HG03280 (cell line): ENCODE data around the gene LRMDA.

Source experiments
- ATAC-seq: cut with Tn5 transposase; IDR thresholded peaks from one replicate; pipeline ENCODE4 v1.9.1; 2021; ENCODE audit warnings: mild to moderate bottlenecking, moderate library complexity; ENCODE audit not compliant: unreplicated experiment

Gene LRMDA

DNA sequence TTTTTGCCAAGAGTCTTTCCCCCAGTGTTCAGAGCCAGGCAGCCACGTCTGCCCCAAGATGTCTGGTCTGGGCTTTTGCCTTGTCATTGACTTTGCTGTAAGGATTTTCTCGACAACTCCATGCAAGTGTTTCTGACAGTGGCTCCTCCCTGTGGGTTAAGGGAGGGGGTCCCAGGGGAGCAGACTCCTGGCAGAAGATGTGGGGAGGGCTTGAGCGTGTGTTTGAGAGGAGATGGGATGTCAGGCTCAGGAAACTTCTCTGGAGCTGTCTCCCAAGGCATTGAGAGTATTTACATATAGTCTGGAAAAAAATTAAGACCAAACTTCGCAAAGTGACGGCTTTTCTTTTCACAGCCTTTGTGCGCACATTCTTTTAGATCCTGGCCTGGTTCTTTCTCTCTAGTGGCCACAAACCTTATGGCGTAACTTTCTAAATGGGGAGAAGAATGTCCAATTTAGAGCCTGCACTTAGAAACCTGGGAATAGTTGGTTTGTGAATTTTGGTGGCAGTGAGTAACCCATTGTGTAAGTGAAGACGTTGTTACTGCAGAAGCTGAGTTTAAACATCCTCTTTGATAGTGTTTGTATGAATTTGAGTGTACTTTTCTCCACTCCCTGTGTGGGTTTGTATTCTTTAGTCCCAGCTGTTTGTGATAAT, 201.5 kb downstream of the LRMDA start:
- ATAC-seq: no peak

DNA sequence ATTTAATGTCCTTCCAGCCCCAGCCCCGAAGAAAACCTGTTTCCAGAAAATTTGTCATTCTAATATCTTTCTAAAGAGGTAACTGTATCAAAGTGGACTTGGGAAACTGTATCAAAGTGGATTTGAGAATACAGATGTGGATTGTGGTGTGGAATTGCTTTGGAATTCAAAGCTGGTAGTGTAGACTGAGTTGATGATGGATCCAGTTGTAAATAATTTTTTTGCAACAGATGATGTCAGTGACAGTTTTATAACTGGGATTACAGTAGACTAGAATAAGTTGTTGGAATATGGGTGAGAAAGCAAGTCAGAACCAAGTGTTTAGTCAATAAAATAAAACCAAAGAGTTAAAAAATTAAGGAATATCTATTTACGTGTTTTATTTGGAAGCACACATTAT, 202.1 kb downstream of the LRMDA start:
- ATAC-seq: no peak

DNA sequence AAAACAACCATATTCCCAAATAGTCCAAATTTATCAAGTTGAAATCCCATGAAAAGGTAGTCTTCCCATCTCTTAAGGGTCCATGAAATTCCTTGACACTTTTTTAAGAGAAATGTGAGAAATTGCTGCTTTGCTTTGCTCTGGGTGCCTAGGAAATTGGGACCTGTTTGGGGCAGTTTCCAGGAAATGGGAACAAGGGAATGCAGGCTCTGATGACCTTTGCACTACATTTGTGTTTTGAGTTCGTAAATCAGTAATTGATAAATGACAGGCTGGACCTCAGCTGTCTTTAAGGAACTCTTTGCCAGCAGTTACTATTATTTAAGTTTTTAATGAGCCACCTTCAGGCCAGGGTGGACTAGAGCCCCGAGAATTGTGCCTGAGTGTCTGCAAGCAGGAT, 203.5 kb downstream of the LRMDA start:
- ATAC-seq: no peak

DNA sequence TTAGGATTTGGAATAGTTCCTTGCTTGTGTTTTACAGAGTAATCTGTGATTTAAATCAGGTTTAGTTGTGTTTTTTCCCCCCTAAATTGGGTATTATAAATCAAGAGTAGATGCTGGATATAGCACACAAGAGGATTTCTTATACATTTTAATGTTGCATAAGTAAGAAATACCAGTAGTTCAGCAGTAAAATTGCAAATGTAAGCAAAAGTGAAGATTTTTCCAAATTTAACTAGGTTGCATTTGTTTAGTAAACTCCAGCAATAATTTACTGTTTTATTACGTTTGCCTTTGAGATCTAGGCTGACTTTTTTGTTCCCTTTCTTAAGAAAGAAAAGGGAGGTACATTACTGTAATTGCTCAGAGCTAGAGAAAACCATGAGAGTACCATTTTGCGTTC, 207.3 kb downstream of the LRMDA start:
- ATAC-seq: no peak

DNA sequence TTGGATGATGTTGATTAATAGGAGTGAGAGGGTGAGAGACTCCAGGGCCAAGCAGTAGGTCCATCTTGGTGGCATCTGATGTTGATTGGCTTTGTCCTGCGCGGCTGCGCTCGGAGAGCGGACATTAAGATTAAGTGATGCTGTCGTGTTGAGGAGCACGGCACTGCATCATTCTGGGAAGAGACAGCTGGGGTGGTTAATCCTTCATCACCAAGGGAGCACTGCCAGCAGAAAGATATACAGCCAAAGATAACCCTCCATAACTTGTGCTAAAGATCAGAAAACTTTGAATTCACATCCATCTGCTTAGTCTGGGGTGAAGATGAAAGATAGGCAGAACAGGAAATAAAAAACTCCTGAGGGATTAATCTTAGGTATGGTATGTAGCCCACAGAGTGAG, 208.3 kb downstream of the LRMDA start:
- ATAC-seq: no peak

DNA sequence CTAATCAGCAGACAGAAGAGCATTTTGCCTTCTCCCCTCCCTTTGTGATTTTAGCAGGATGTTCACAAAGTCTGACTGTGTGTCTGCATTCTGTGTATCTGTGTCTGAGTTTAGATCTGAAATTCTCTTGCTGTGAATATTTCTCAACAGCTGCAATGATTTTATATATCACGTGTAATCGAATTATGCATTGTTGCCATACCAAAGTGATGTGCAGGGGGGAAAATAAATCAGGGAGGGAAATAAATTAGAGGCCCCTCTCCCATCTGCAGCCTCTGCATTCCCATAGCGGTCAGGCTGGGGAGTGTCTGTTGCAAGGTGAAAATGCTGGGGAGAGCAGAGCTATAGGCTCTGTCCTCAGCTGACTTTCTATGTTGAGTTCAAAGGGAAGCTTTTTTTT, 209.0 kb downstream of the LRMDA start:
- ATAC-seq: no peak

DNA sequence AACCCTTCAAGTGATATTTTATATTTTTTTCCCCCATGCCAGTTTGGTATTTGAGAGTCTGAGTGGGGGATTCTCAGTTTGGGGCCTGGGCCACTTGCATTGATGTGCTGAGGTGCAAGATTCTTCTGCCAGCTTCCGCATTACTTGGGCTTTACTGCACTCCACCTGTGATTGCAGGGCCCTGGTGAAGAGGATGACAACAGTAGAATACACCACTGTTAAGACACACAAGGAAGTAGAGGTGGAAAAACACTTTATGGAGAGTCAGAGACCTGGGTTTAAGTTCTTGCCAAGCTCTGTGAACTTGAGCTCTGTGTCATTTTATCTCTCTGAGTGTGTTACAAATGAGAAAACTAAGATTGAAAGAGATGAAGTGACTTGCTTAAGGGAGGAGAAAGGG, 209.4 kb downstream of the LRMDA start:
- no peak for ATAC-seq

DNA sequence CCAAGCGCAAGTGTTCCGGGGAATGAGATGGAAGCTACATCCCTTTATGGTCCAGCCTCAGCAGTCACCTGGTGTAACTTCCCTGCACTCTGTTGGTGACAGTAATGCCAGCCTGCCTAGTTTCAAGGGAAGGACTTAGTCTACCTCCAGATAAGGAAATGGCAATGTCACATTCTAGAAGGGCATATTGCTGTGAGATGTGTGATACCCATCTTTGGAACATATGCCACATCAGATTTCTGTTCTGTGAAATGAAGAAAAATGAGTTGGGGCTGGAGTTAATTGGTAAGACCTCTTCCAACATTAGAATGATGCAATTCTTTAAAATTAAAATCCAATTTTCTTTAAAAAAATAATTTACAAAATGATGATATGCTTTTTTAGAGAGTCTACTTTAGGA, 212.0 kb downstream of the LRMDA start:
- no peak for ATAC-seq

DNA sequence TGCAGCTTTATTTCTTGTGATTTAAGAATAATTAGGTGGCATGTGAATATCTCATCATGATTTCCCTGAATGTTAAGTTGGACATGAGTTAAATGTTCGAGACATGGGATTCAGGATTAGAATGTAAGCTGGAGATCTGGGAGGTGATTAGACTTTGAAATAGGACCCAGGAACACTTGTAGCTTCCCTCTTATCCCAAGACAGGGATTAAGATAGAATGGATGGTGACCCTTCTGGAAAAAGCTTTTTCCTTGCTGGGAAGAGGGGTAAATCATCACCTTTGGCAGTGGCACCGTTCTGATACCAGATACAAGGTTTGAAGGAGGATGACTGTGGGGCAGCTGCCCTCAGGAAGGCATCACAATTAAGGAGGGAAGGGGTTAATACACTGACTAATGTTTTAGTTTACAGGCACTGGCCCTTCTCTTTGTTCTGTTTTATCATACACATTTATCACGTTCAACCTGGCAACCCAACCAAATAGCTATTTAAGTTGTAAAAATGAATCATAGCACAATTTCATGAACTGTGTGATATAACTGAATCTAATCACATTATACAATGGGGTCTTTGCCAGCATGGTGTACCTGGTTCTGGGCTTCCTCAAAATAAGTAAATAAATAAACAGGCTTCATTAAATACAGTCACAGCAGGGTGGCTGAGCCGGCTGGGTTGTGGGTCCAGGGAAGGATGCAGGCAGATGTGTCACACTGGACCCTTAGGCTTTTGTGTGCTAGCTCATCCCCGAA, 212.7 kb downstream of the LRMDA start:
- ATAC-seq: no peak

DNA sequence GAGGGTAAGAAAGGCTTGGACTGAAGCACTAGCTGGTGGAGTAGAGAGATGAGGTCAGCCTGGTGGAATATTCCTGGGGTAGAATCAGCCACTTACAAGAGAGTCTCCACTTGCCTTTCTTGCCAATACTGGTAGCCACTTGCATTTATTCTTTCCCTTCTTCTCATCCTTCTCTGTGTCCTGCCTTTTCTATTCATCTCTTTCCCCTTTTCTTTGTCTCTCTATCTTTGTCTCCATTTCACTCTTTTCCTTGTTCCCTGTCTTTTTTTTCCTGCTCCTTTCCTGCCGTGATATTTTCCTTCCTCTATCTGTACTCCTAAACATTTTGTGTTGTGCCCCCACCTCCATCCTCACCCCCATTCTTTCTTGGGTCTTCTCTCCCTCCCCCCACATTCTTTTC, 214.3 kb downstream of the LRMDA start:
- no peak for ATAC-seq

DNA sequence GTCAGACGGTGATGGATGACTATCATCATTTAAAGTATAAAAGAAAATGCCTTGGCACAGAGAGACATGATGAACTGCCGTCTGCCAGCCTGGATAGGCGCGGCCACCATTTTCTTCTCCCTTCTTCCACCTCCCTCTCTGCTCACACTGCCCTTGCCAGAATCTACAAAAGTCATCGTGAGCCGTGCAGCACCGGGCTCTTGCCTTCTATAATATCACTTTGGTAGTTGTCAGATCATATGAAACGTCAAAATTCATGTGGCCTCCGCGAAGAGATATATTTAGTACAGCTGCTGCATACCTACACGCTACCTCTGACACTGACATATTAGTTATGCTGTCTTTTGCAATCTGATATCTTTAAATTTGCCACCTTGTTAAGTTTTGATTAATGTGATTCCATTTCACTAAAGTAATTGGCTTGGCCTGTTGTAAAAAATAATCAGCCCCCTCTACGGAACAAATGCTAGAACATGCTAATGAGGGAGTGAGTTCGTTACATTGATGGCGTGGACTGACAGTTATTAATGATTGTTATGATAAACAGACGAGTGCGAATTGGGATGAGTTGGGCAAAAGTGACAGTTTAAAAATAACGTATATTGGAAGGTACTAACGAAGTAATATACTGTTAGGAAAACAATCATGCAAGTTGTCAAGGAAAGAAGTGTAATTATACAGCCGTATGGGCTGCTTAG, 214.9 kb downstream of the LRMDA start:
- ATAC-seq: no peak

DNA sequence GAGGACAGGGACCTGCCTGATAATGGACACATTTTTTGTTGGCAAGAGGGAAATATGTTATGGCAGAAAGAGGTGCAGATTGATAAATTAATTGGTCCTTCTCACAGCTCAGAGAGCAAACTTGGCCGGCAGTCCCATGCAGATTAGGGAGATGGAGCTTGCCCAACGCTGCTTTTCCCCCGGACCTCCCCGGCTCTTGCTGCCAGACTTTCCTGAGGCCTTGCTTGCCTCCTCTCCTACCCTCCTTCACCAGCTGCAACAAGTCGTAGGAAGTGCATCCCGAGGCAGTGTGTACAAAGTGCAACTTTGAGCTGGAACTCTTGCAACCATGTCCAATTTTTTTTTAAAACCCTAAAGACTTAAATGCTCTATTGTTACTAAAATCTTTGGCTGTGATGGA, 215.5 kb downstream of the LRMDA start:
- ATAC-seq: no peak

DNA sequence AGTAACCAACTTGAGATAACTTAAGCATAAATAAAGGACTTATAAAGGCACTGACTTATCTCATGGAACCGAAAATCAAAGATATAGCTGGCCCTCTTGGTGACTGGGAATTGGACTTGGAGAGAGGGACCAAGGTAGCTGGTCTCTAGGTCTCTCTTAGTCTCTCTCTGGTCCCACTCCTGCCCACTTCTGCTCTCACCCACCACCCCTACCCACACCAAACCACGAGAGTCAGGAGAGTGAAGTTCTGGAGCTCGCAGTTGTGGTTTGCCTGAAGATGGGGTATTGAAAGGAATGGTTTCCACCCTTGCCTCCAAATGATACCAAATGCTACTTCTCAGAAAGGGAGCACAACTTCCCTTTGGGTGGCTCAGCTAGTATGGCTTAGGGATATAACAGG, 216.3 kb downstream of the LRMDA start:
- no peak for ATAC-seq

DNA sequence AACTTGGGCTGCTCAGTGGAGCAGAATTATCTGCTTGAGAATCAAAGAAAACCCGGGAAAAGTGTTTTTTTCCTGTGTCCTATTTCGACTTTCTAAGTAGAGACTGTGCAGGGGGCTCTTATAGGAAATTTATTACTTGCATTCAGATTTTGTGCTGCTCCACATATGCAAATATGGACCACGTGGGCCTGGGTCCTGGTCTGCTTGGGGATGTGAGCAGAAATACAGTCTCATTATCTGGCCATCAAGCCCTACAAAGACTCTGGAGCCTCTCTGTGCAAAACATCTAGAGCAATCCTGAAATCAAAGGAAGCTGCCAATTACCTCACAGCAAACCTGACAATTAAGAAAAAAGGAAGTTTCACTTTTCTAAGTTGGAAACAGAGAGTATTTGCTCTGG, 216.9 kb downstream of the LRMDA start:
- no peak for ATAC-seq

DNA sequence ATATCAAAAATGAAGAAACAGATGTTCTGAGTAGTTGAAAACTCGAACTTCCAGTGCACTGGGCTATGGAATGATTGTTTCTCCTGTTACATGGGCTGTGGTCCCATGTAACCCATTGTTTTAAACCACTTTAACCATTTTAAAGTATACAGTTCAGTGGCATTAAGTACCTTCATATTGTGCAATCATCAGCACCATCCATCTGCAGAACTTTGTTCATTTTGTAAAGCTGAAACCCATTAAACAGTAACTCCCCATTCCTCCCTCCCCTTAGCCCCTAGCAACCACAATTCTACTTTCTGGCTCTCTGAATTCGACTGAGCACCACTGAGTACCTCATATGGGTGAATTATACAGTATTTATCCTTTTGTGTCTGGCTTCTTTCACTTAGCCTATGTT, 217.4 kb downstream of the LRMDA start:
- no peak for ATAC-seq

DNA sequence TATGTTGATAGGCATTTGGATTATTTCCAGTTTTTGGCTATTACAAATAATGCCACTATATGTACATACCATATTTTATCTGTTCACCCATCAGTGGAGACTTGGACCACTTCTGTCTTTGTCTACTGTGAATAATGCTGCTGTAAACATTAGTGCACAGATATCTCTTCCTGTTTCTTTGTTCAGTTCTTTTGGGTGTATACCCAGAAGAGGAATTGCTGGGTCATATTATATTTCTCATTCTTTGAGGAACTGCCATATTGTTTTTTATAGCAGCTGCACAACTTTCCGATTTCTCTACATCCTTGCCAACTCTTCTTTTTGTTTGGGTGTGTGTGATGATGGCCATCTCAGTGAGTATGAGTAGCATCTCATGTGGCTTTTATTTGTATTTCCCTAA, 218.0 kb downstream of the LRMDA start:
- no peak for ATAC-seq

DNA sequence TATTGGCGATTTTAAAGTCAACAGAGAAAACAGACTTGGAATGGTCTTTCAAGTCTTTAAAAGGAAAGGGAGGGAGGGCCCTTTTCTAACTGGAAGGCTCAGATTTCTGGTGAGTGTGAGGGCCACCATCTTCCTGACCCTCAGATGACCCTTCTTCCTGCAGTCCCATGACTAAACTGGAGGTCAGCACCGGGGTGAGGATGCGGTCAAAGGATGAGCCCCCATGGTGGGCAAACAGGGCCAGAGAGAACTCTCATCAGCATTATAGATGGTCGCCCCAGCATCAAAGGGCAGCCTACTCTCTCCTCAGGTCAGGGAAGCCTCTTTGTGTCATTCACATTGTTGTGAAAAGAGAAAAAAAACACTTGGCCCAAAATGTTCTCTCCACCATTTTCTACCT, 219.2 kb downstream of the LRMDA start:
- no peak for ATAC-seq

DNA sequence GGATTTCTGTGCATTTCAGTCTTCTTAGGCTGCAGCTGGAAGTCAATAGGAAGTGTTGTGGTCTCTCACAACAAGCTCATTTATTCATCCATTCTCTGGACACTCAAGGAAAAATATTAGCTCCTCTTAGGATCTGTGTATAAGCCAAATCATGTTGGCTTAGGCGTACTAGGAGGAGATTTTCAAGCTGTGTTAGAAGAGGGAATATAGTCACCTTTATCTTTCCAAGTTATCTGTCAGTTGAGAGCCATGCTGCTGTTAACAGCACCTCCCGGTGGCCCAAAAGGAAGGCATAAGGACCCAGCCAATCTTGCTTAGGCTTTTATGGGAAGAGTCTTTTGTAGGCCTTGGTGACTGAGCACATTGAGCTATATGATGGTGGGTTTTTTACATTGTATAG, 220.0 kb downstream of the LRMDA start:
- no peak for ATAC-seq

DNA sequence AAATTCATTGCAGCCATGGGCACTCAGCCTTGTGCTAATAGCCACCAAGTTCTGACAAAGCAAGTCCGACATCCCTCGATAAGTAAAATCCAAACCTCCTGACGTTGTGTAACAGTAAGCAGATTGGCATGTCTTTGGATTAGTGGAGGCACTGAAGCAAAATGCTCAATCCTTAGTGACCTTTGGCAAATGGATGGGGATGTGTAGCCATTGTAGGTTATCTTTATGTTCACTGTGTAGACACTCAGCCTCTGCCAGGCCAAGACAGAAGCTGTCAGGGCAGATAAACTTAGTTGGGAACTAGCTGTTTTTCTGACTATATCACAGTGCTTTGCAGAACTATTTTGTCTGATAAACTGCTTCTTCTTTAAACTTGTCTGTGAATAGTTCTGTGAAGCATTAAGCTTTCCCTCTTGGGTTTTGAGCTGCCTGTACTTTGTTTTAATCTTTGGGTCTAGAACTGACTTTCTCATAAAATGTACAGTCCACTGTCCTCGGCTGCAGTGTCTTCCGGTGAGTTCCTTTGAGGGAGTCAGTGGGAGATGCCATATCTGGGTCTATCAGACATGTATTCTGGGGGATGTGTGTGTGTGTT, 220.8 kb downstream of the LRMDA start:
- ATAC-seq: no peak

DNA sequence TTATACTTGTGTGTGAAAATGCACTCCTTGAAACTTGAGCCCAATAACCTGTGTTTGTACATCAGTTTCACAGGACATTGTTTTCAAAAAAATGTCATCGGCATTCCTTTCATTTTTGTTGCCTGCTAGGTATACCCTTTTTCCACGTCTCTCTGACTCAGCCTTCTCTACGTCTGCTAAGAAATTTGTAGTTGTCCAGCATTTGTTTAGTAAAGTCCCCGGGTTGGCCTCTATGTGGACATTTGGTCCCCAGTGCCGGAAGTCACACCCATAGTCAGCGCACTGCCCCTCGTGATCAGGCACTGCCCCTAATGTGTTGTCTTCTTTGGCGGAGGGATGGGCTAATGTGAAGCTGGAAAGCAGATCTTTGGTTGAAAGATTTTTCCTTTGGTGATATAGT, 222.3 kb downstream of the LRMDA start:
- no peak for ATAC-seq

DNA sequence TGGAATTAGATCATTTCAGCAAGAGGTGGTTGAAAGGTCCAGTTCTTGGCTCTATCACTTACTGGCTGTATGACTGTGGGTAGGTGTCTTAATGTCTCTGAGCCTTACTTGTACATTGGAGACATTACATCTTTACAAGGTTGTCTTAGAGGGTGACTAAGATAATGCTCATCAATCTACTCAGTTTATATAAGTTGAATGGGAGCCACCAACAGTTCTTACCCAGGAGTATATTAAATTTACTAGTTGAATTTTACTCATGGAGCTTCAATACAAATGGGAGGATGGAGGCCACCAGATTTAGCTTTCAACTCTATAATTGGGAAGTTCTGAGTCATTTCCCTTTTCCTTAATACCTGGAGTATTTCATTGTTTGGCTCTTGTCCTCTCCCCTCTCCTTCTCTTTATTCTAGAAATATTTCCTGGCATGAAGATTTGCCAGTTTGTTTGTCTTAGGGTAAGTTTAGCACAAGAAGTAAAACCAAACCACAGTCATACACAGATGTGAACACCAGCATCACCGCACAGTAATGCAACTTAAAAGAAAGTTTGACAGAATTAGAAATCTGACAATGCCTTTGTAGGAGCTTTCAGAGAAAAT, 222.8 kb downstream of the LRMDA start:
- no peak for ATAC-seq
